ENCODE data around the gene FTL.
"Not testable (repeated sequence)": the region's sequence is repeated elsewhere in the genome, so short reads cannot be mapped to it uniquely, and the experiment has no call there.

GRCh38 chr19:48927692-48928091, 37.4 kb upstream of the FTL start:
- not testable (repeated sequence) for TF ChIP-seq CTCF (IDR thresholded peaks at IDR 0.05; ENCODE audit: insufficient read depth, low read length); POLR2AphosphoS5 (IDR thresholded peaks at IDR 0.05; ENCODE audit: low read depth); GABPA (IDR thresholded peaks at IDR 0.05; ENCODE audit: low read depth); REST (IDR thresholded peaks at IDR 0.05; ENCODE audit: insufficient replicate concordance, low read depth)
